ENCODE measurements around the gene NCOR2. TPM values are rescaled to one million over a fixed set of nuclear protein-coding genes. Genes with fewer than 3 reads are reported as not detected.

Gene NCOR2
- total RNA-seq, 2 experiments from 2014 or later = 92.9 to 99.9 TPM

- no peak for DNase-seq
- Mint-ChIP-seq H3K27ac (no peak overlapping the region), H3K27me3 (ENCODE audit: low read depth) (peaks cover 36% of the 10 kb centered on the region), H3K4me1 (ENCODE audit: low read depth) (peaks cover 32% of the 10 kb centered on the region), H3K4me3 (no peak overlapping the region), H3K36me3 (ENCODE audit: low read depth) (no peaks in the 10 kb centered on the region), H3K9me3 (ENCODE audit: insufficient read depth) (no peaks in the 10 kb centered on the region)
- ChIA-PET POLR2A (no interaction called here), CTCF (no interaction called here)
- no peak for ATAC-seq
Measured at GRCh38 chr12:124607681-124608425, 40.4 kb upstream of the NCOR2 start.

DNA sequence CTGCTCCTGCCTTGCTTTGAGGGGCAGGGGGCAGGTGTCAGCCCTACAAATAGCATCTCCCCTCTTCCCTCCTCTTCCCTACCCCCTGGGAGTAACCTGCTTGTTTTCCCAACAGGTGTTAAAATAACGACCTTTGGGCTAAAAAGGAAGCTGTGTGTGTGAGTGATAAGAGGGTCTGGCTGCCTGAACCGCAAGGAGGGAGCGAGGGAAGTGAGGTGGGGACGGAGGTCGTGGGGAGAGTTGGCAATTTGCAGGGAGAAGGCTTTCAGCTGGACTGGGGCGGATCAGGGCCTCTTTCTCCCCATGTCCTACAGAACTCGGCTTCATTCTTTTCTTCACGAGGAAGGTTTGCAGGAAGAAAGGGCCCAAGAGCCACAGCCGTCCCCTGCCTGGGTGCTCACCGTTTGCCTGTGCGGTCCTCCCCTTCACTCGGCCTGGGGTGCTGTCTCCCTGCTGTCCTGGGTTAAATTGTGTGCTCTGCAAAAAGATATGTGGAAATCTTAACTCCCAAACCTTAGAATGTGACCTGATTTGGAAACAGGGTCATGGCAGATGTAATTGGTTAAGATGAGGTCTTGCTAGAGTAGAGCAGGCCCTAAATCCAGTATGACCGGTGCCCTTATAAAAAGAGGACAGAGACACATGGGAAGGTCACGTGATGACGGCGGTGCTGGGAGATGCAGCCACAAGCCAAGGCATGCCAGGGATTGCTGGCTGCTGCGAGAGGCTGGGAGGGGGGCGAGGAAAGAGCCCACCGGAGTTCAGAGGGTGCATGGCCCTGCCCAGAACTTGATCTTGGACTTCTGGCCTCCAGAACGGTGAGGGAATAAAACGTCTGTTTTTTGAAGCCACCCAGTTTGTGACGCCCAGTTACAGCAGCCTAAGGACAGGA is 38.7 kb upstream of the NCOR2 start:
- Mint-ChIP-seq H3K27me3 (ENCODE audit: low read depth) (peaks cover 32% of the 10 kb centered on the region), H3K36me3 (ENCODE audit: low read depth) (no peaks in the 10 kb centered on the region), H3K4me1 (ENCODE audit: low read depth) (peaks cover 32% of the 10 kb centered on the region), H3K4me3 (no peak overlapping the region), H3K9me3 (ENCODE audit: insufficient read depth) (no peaks in the 10 kb centered on the region), H3K27ac (peak overlapping the region; percentile 8)
- ChIA-PET POLR2A (no interaction called here), CTCF (no interaction called here)
- no peak for DNase-seq
- ATAC-seq = no peak

- H3K4me3 Mint-ChIP-seq = no peak overlapping the region
- peaks cover 27% of the 10 kb centered on the region for H3K4me1 Mint-ChIP-seq (ENCODE audit: low read depth)
- ATAC-seq (no peak), DNase-seq (no peak)
- ChIA-PET POLR2A (no interaction called here), CTCF (no interaction called here)
- H3K9me3 Mint-ChIP-seq (ENCODE audit: insufficient read depth) = no peaks in the 10 kb centered on the region
- no peaks in the 10 kb centered on the region for H3K36me3 Mint-ChIP-seq (ENCODE audit: low read depth)
- H3K27ac Mint-ChIP-seq = no peak overlapping the region
- H3K27me3 Mint-ChIP-seq (ENCODE audit: low read depth) = peaks cover 27% of the 10 kb centered on the region
Measured at GRCh38 chr12:124605150-124605882, 37.9 kb upstream of the NCOR2 start.

DNA sequence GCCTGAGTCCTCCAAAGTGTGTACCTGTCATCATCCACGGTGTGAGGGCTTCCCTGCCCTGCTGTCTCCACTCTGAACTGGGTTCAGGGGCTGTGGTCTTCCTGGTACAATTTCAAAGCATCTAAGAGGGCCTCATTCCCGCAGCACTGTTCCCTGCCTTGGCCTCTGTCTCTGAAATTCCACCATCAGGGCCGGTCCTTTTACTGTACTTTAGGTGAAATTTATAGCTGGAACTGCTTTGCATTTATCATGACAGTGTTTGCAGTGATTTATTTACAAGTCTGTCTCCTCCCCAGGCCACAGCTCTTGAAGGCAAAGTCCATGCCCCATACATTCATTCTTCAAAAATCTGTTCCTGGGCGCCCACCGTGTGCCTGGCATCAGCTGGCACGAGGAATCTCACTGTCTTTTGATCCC is 36.9 kb upstream of the NCOR2 start:
- Mint-ChIP-seq H3K36me3 (ENCODE audit: low read depth) (no peaks in the 10 kb centered on the region), H3K9me3 (ENCODE audit: insufficient read depth) (no peaks in the 10 kb centered on the region), H3K27me3 (ENCODE audit: low read depth) (peaks cover 26% of the 10 kb centered on the region), H3K4me1 (ENCODE audit: low read depth) (peaks cover 16% of the 10 kb centered on the region), H3K27ac (no peak overlapping the region), H3K4me3 (no peak overlapping the region)
- DNase-seq (no peak), ATAC-seq (no peak)
- ChIA-PET CTCF (no interaction called here), POLR2A (interaction anchor here (0.6 kb wide), 1 partner anchor 282 kb away, joined by 4 read pairs; no protein-coding TSS in a partner anchor)

- Mint-ChIP-seq H3K4me1 (ENCODE audit: low read depth) (peaks cover 12% of the 10 kb centered on the region), H3K36me3 (ENCODE audit: low read depth) (no peaks in the 10 kb centered on the region), H3K9me3 (ENCODE audit: insufficient read depth) (no peaks in the 10 kb centered on the region), H3K27me3 (ENCODE audit: low read depth) (peaks cover 24% of the 10 kb centered on the region), H3K4me3 (no peak overlapping the region), H3K27ac (no peak overlapping the region)
- ATAC-seq = no peak
- CTCF ChIA-PET = no interaction called here
- POLR2A ChIA-PET = interaction anchor here (0.6 kb wide), 1 partner anchor 281 kb away, joined by 4 read pairs; no protein-coding TSS in a partner anchor
- no peak for DNase-seq
Measured at GRCh38 chr12:124603831-124604251, 36.4 kb upstream of the NCOR2 start.

- ATAC-seq (no peak), DNase-seq (no peak)
- Mint-ChIP-seq H3K4me3 (no peak overlapping the region), H3K27ac (no peak overlapping the region), H3K9me3 (ENCODE audit: insufficient read depth) (no peaks in the 10 kb centered on the region), H3K4me1 (ENCODE audit: low read depth) (peaks cover 5% of the 10 kb centered on the region), H3K36me3 (ENCODE audit: low read depth) (no peaks in the 10 kb centered on the region), H3K27me3 (ENCODE audit: low read depth) (peaks cover 18% of the 10 kb centered on the region)
- ChIA-PET POLR2A (no interaction called here), CTCF (no interaction called here)
Measured at GRCh38 chr12:124603100-124603541, 35.7 kb upstream of the NCOR2 start.

DNA sequence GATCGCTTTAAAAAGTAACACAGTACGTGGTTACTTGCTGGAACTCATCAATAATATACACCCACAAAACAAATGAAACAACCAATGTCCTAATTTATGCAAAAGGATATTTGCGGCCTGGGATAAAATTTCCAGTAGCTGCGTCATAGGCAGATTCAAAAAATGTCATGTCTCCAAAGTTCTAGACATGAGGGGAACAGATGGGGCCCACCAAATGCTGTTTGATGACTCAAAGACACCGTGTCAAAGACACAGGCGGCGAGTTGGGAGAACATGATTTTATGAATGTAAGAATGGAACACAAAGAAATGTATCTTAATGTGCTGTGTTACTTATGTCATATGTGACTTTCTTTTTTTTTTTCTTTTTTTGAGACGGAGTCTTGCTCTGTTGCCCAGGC is 34.3 kb upstream of the NCOR2 start:
- CTCF ChIA-PET = no interaction called here
- peaks cover 15% of the 10 kb centered on the region for H3K27me3 Mint-ChIP-seq (ENCODE audit: low read depth)
- H3K9me3 Mint-ChIP-seq (ENCODE audit: insufficient read depth) = no peaks in the 10 kb centered on the region
- H3K4me1 Mint-ChIP-seq (ENCODE audit: low read depth) = no peaks in the 10 kb centered on the region
- POLR2A ChIA-PET = no interaction called here
- ATAC-seq (no peak), DNase-seq (no peak)
- no peaks in the 10 kb centered on the region for H3K36me3 Mint-ChIP-seq (ENCODE audit: low read depth)
- H3K4me3 Mint-ChIP-seq = no peak overlapping the region
- H3K27ac Mint-ChIP-seq = no peak overlapping the region

GRCh38 chr12:124599074-124599999 is 31.9 kb upstream of the NCOR2 start:
- DNase-seq = no peak
- no peaks in the 10 kb centered on the region for H3K9me3 Mint-ChIP-seq (ENCODE audit: insufficient read depth)
- peaks cover 23% of the 10 kb centered on the region for H3K27me3 Mint-ChIP-seq (ENCODE audit: low read depth)
- ChIA-PET CTCF (no interaction called here), POLR2A (no interaction called here)
- H3K4me3 Mint-ChIP-seq = no peak overlapping the region
- no peaks in the 10 kb centered on the region for H3K36me3 Mint-ChIP-seq (ENCODE audit: low read depth)
- no peak overlapping the region for H3K27ac Mint-ChIP-seq
- H3K4me1 Mint-ChIP-seq (ENCODE audit: low read depth) = no peaks in the 10 kb centered on the region
- ATAC-seq = no peak

DNA sequence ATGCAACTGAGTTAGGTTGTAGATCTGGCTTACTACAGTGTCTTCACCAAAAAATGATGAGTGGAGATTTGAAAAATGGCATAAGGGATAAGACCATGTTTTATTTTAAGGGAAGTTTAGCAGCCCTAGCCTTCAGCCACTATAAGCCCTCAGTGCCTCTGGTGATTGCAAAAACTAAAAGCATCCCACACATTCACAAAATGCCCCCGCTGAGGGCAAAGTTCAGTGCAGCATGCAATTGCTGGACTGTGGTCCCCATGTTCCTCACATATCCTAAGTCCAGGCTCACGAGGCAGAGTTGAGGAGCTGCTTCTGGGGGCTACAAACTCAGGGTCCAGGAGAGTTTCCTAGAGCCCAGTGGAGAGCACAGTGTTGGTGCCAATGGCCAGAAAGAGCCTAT is 29.6 kb upstream of the NCOR2 start:
- DNase-seq (no peak), ATAC-seq (no peak)
- no peak overlapping the region for H3K27ac Mint-ChIP-seq
- H3K4me3 Mint-ChIP-seq = no peak overlapping the region
- ChIA-PET POLR2A (no interaction called here), CTCF (no interaction called here)
- no peaks in the 10 kb centered on the region for H3K36me3 Mint-ChIP-seq (ENCODE audit: low read depth)
- peaks cover 26% of the 10 kb centered on the region for H3K27me3 Mint-ChIP-seq (ENCODE audit: low read depth)
- no peaks in the 10 kb centered on the region for H3K4me1 Mint-ChIP-seq (ENCODE audit: low read depth)
- H3K9me3 Mint-ChIP-seq (ENCODE audit: insufficient read depth) = no peaks in the 10 kb centered on the region

- DNase-seq = no peak
- Mint-ChIP-seq H3K4me1 (ENCODE audit: low read depth) (no peaks in the 10 kb centered on the region), H3K27ac (no peak overlapping the region), H3K27me3 (ENCODE audit: low read depth) (peaks cover 29% of the 10 kb centered on the region), H3K36me3 (ENCODE audit: low read depth) (peaks cover 4% of the 10 kb centered on the region), H3K9me3 (ENCODE audit: insufficient read depth) (no peaks in the 10 kb centered on the region), H3K4me3 (no peak overlapping the region)
- POLR2A ChIA-PET = no interaction called here
- ATAC-seq = no peak
- CTCF ChIA-PET = no interaction called here
Measured at GRCh38 chr12:124595444-124595843, 28.0 kb upstream of the NCOR2 start.

- ATAC-seq (no peak), DNase-seq (no peak)
- H3K4me3 Mint-ChIP-seq = no peak overlapping the region
- H3K27me3 Mint-ChIP-seq (ENCODE audit: low read depth) = peaks cover 29% of the 10 kb centered on the region
- POLR2A ChIA-PET = no interaction called here
- no peaks in the 10 kb centered on the region for H3K9me3 Mint-ChIP-seq (ENCODE audit: insufficient read depth)
- peaks cover 3% of the 10 kb centered on the region for H3K4me1 Mint-ChIP-seq (ENCODE audit: low read depth)
- H3K27ac Mint-ChIP-seq = no peak overlapping the region
- peaks cover 4% of the 10 kb centered on the region for H3K36me3 Mint-ChIP-seq (ENCODE audit: low read depth)
- CTCF ChIA-PET = no interaction called here
Measured at GRCh38 chr12:124594851-124595250, 27.4 kb upstream of the NCOR2 start.
